Panc1 (cell line): ENCODE results near the gene ALDH1A3. TPM values are rescaled to one million over a fixed set of nuclear protein-coding genes. Genes with fewer than 3 reads are reported as not detected.

Experiments
- ATAC-seq: fragments of 200-7000 bp; cut with Tn5 transposase; 2 replicates; pipeline ENCODE4 v1.9.1; 2020; ENCODE audit warnings: mild to moderate bottlenecking, moderate library complexity
- BruUV-seq: library from RNA; stranded (reverse); fragments of 400-500 nt; replicated peaks from 2 replicates; lab custom pipeline; 2021; lab: Mats Ljungman, UMichigan
- CTCF ChIA-PET: fragments of 300-600 bp; sonication (Branson Sonifier 250); formaldehyde crosslinking; loops from one replicate; lab custom pipeline; 2022; ENCODE audit warnings: antibody characterized with exemption; lab: Charles Lee
- POLR2A ChIA-PET: fragments of 300-600 bp; sonication (Branson Sonifier 250); formaldehyde crosslinking; loops from one replicate; lab custom pipeline; 2022; ENCODE audit warnings: antibody characterized with exemption; lab: Charles Lee
- DNase-seq: peaks from one replicate; pipeline ENCODE4 v3.0.0-alpha.2; 2010; ENCODE audit warnings: low read depth, low spot score
- H3K27ac ChIP-seq: 2 replicates; pipeline ENCODE4 v1.5.1; 2011; ENCODE audit warnings: mild to moderate bottlenecking, low read length, inconsistent platforms
- H3K27me3 ChIP-seq: fragments of 200-500 bp; sonication (Bioruptor generic); 2 replicates; pipeline ENCODE4 v1.6.0; 2014; ENCODE audit warnings: low read length, inconsistent platforms; ENCODE audit not compliant: control insufficient read depth, insufficient read depth
- H3K36me3 ChIP-seq: fragments of 200-500 bp; sonication (Bioruptor generic); 2 replicates; pipeline ENCODE4 v1.5.1; 2014; ENCODE audit warnings: inconsistent platforms, mild to moderate bottlenecking, low read length, moderate library complexity; ENCODE audit not compliant: control insufficient read depth, insufficient read depth
- H3K4me1 ChIP-seq: 2 replicates; pipeline ENCODE4 v1.5.1; 2011; ENCODE audit warnings: inconsistent platforms, mild to moderate bottlenecking, low read length, moderate library complexity; ENCODE audit not compliant: control insufficient read depth, insufficient read depth
- H3K4me3 ChIP-seq, 2 experiments: 2 replicates each; pipeline ENCODE4 v1.5.1; 2011 to 2012; ENCODE audit warnings: low read depth in 2 of 2, low read length in 2 of 2, mild to moderate bottlenecking in 2 of 2, inconsistent platforms in 1 of 2, moderate library complexity in 1 of 2
- H3K9me3 ChIP-seq: fragments of 200-500 bp; sonication (Bioruptor generic); 2 replicates; pipeline ENCODE4 v1.5.1; 2014; ENCODE audit warnings: low read depth, mild to moderate bottlenecking, inconsistent platforms, low read length, moderate library complexity; ENCODE audit not compliant: control insufficient read depth, insufficient read depth
- CTCF ChIP-seq: fragments of 450-650 bp; IDR thresholded peaks from 2 replicates; pipeline ENCODE4 v1.5.1; 2017; ENCODE audit warnings: mild to moderate bottlenecking
- POLR2AphosphoS5 ChIP-seq: IDR thresholded peaks from 2 replicates; pipeline ENCODE4 v1.6.1; 2012; ENCODE audit warnings: mild to moderate bottlenecking, low read depth, low read length, moderate library complexity
- REST ChIP-seq, 2 experiments: IDR thresholded peaks; 2 replicates each; pipeline ENCODE4 v1.6.1; 2011 to 2012; ENCODE audit warnings: low read depth in 2 of 2, control low read depth in 1 of 2, low read length in 1 of 2, mild to moderate bottlenecking in 1 of 2, moderate library complexity in 1 of 2; ENCODE audit not compliant: insufficient read depth in 1 of 2
- SIN3A ChIP-seq: IDR thresholded peaks from 2 replicates; pipeline ENCODE4 v1.6.1; 2012; ENCODE audit warnings: low read depth, mild to moderate bottlenecking, low read length, moderate library complexity, borderline replicate concordance; ENCODE audit not compliant: insufficient read depth
- TCF7L2 ChIP-seq: IDR thresholded peaks from 2 replicates; pipeline ENCODE4 v1.6.1; 2011; ENCODE audit warnings: mild to moderate bottlenecking, low read depth, low read length, inconsistent platforms
- in situ Hi-C: cut with HindIII; loops from 2 replicates; pipeline ENCODE4 v1.10.0; 2016; ENCODE audit warnings: low sequenced_read_pairs, low pct_unique_long_range_greater_than_20kb
- intact Hi-C: fragments of 100-400 bp; cut with micrococcal nuclease; formaldehyde crosslinking; loops from one replicate; pipeline ENCODE4 v1.10.0; 2022; ENCODE audit not compliant: unreplicated experiment
- total RNA-seq: library from RNA; stranded (reverse); gene quantifications from one replicate; pipeline ENCODE4 v1.2.1, GENCODE V29; 2021; ENCODE audit not compliant: unreplicated experiment

The ALDH1A3 gene
- total RNA-seq, 1 experiment from 2014 or later, result 143 TPM

- no peak for ATAC-seq
- H3K27me3 ChIP-seq, result no peaks in the 10 kb centered on the region
- no peak for DNase-seq
- BruUV-seq, result no TSS peak
- ChIA-PET CTCF (no interaction called here), POLR2A (no interaction called here)
- in situ Hi-C loops, result no loop called here
- H3K4me3 ChIP-seq, result no peak overlapping the region
- H3K27ac ChIP-seq, result no peak overlapping the region; the same call in 1 of the 2 replicates
- H3K4me1 ChIP-seq, result peaks cover 5% of the 10 kb centered on the region; the same call in 1 of the 2 replicates
- H3K9me3 ChIP-seq, result 0 out of 2 replicates have a peak, but pooled peaks cover 3% of the 10 kb centered on the region
- TF ChIP-seq REST (IDR thresholded peaks at IDR 0.05; ENCODE audit: insufficient read depth in 1 of 2, low read depth in 2 of 2, low read length in 1 of 2) (no peak), CTCF (no peak), SIN3A (no peak), TCF7L2 (no peak), POLR2AphosphoS5 (no peak)
- H3K36me3 ChIP-seq, result no peaks in the 10 kb centered on the region
- intact Hi-C loops, result no loop called here
Observed at GRCh38 chr15:100842756-100843730, 36.6 kb upstream of the ALDH1A3 start.

GRCh38 chr15:100844167-100844566 is 35.5 kb upstream of the ALDH1A3 start:
- Histone ChIP-seq H3K9me3 (no peaks in the 10 kb centered on the region), H3K36me3 (no peaks in the 10 kb centered on the region), H3K27me3 (no peaks in the 10 kb centered on the region), H3K4me1 (peaks cover 7% of the 10 kb centered on the region; the same call in 1 of the 2 replicates), H3K4me3 (no peak overlapping the region), H3K27ac (no peak overlapping the region)
- POLR2A ChIA-PET, result no interaction called here
- no peak for ATAC-seq
- no TSS peak for BruUV-seq
- CTCF ChIA-PET, result no interaction called here
- in situ Hi-C loops, result no loop called here
- DNase-seq, result no peak
- no peak for TF ChIP-seq POLR2AphosphoS5
- no peak for TF ChIP-seq SIN3A
- no peak for TF ChIP-seq TCF7L2
- no peak for TF ChIP-seq REST (IDR thresholded peaks at IDR 0.05; ENCODE audit: insufficient read depth in 1 of 2, low read depth in 2 of 2, low read length in 1 of 2)
- TF ChIP-seq CTCF, result no peak
- intact Hi-C loops, result no loop called here
